Caco-2 (cell line): ENCODE results near the gene PLEKHG7. TPM values are rescaled to one million over a fixed set of nuclear protein-coding genes. Genes with fewer than 3 reads are reported as not detected.
"Not testable (repeated sequence)": the region's sequence is repeated elsewhere in the genome, so short reads cannot be mapped to it uniquely, and the experiment has no call there.

Experiments
- BruUV-seq: library from RNA; stranded (reverse); fragments of 400-500 nt; replicated peaks from 2 replicates; lab custom pipeline; 2021; lab: Mats Ljungman, UMichigan
- CTCF ChIA-PET: fragments of 300-600 bp; sonication (Branson Sonifier 250); formaldehyde crosslinking; loops from one replicate; lab custom pipeline; 2022; ENCODE audit warnings: antibody characterized with exemption; lab: Charles Lee
- POLR2A ChIA-PET: fragments of 300-600 bp; sonication (Branson Sonifier 250); formaldehyde crosslinking; loops from one replicate; lab custom pipeline; 2022; ENCODE audit warnings: antibody characterized with exemption; lab: Charles Lee
- DNase-seq, 2 experiments: peaks; one replicate each; pipeline versions ENCODE4 v3.0.0 to v3.0.0-alpha.2; 2020 to 2022
- H3K27me3 ChIP-seq: replicated peaks from 2 replicates; pipeline ENCODE4 v1.6.0; 2011; ENCODE audit warnings: low read length; ENCODE audit not compliant: control insufficient read depth, insufficient read depth
- H3K36me3 ChIP-seq: 2 replicates; pipeline ENCODE4 v1.5.1; 2011; ENCODE audit warnings: low read length; ENCODE audit not compliant: control insufficient read depth, insufficient read depth
- H3K4me1 ChIP-seq: fragments of 250-450 bp; sonication (Bioruptor Pico); 2 replicates; pipeline ENCODE4 v1.5.1; 2020; ENCODE audit warnings: mild to moderate bottlenecking
- H3K4me3 ChIP-seq: 2 replicates; pipeline ENCODE4 v1.5.1; 2011; ENCODE audit warnings: low read depth, mild to moderate bottlenecking, control low read depth, low read length
- H3K9me3 ChIP-seq: fragments of 250-450 bp; sonication (Bioruptor Pico); 2 replicates; pipeline ENCODE4 v1.5.1; 2020; ENCODE audit warnings: mild to moderate bottlenecking, moderate library complexity
- H3K27ac Mint-ChIP-seq: one replicate; pipeline ENCODE4 v1.8.0; 2022; ENCODE audit warnings: mixed read lengths; ENCODE audit not compliant: unreplicated experiment
- H3K27me3 Mint-ChIP-seq: one replicate; pipeline ENCODE4 v1.8.0; 2022; ENCODE audit warnings: mixed read lengths; ENCODE audit not compliant: insufficient read depth, unreplicated experiment
- H3K36me3 Mint-ChIP-seq: one replicate; pipeline ENCODE4 v1.8.0; 2022; ENCODE audit warnings: mild to moderate bottlenecking, mixed read lengths; ENCODE audit not compliant: insufficient read depth, unreplicated experiment
- H3K4me1 Mint-ChIP-seq: one replicate; pipeline ENCODE4 v1.8.0; 2022; ENCODE audit warnings: low read depth, mixed read lengths; ENCODE audit not compliant: unreplicated experiment
- H3K4me3 Mint-ChIP-seq: one replicate; pipeline ENCODE4 v1.8.0; 2022; ENCODE audit warnings: mild to moderate bottlenecking, moderate library complexity, mixed read lengths; ENCODE audit not compliant: unreplicated experiment
- H3K9me3 Mint-ChIP-seq: one replicate; pipeline ENCODE4 v1.8.0; 2022; ENCODE audit warnings: mixed read lengths; ENCODE audit not compliant: unreplicated experiment
- CTCF ChIP-seq, 2 experiments: fragments of 200-600 bp in 1 of 2; IDR thresholded peaks; 1 replicate in 1 of 2; 2 replicates in 1 of 2; pipeline versions ENCODE4 v1.5.1 to v1.8.0; 2011 to 2022; ENCODE audit warnings: antibody characterized with exemption in 1 of 2, control low read depth in 1 of 2, inconsistent platforms in 1 of 2, low read depth in 1 of 2, low read length in 1 of 2, mild to moderate bottlenecking in 1 of 2, moderate library complexity in 1 of 2; ENCODE audit not compliant: insufficient read depth in 1 of 2, severe bottlenecking in 1 of 2, unreplicated experiment in 1 of 2
- intact Hi-C: fragments of 100-400 bp; cut with micrococcal nuclease; formaldehyde crosslinking; loops from one replicate; pipeline ENCODE4 v1.10.0; 2022; ENCODE audit not compliant: unreplicated experiment
- total RNA-seq: library from RNA; stranded (reverse); gene quantifications from 2 replicates; pipeline ENCODE4 v1.2.3, GENCODE V29; 2022

The PLEKHG7 gene
- total RNA-seq, 1 experiment from 2014 or later = 0.23 TPM

- no peak for TF ChIP-seq CTCF (IDR thresholded peaks at IDR 0.05; ENCODE audit: insufficient read depth in 1 of 2, low read depth in 1 of 2, low read length in 1 of 2, severe bottlenecking in 1 of 2, unreplicated experiment in 1 of 2)
- Histone ChIP-seq H3K36me3 (no peaks in the 10 kb centered on the region), H3K9me3 (no peaks in the 10 kb centered on the region; the same call in 1 of the 2 replicates), H3K4me3 (no peak overlapping the region), H3K27me3 (no peaks in the 10 kb centered on the region), H3K4me1 (no peaks in the 10 kb centered on the region)
- H3K4me3 Mint-ChIP-seq = no peak overlapping the region
- H3K4me1 Mint-ChIP-seq = no peaks in the 10 kb centered on the region
- no TSS peak for BruUV-seq
- intact Hi-C loops = no loop called here
- no peaks in the 10 kb centered on the region for H3K36me3 Mint-ChIP-seq
- ChIA-PET CTCF (interaction anchor here (0.5 kb wide), 1 partner anchor 20 kb away, joined by 3 read pairs; no protein-coding TSS in a partner anchor), POLR2A (no interaction called here)
- peaks cover 3% of the 10 kb centered on the region for H3K27me3 Mint-ChIP-seq
- H3K27ac Mint-ChIP-seq = no peak overlapping the region
- DNase-seq = no peak
- H3K9me3 Mint-ChIP-seq = no peaks in the 10 kb centered on the region
Observed at GRCh38 chr12:92745856-92746550, 43.2 kb downstream of the PLEKHG7 start.

GRCh38 chr12:92747151-92747550 lies 44.4 kb downstream of the PLEKHG7 start:
- Histone ChIP-seq H3K27me3 (no peaks in the 10 kb centered on the region), H3K36me3 (no peaks in the 10 kb centered on the region), H3K9me3 (no peaks in the 10 kb centered on the region; the same call in 1 of the 2 replicates), H3K4me3 (no peak overlapping the region), H3K4me1 (no peaks in the 10 kb centered on the region)
- no TSS peak for BruUV-seq
- intact Hi-C loops = no loop called here
- no peak for TF ChIP-seq CTCF (IDR thresholded peaks at IDR 0.05; ENCODE audit: insufficient read depth in 1 of 2, low read depth in 1 of 2, low read length in 1 of 2, severe bottlenecking in 1 of 2, unreplicated experiment in 1 of 2)
- ChIA-PET CTCF (no interaction called here), POLR2A (no interaction called here)
- no peak for DNase-seq
- Mint-ChIP-seq H3K9me3 (no peaks in the 10 kb centered on the region), H3K4me3 (no peak overlapping the region), H3K36me3 (no peaks in the 10 kb centered on the region), H3K4me1 (no peaks in the 10 kb centered on the region), H3K27ac (no peak overlapping the region), H3K27me3 (peaks cover 1% of the 10 kb centered on the region)

GRCh38 chr12:92749691-92750090 lies 46.9 kb downstream of the PLEKHG7 start:
- H3K4me3 Mint-ChIP-seq, H3K4me3 ChIP-seq, H3K9me3 ChIP-seq, DNase-seq, H3K4me1 ChIP-seq, H3K4me1 Mint-ChIP-seq, H3K27me3 Mint-ChIP-seq, H3K27ac Mint-ChIP-seq, H3K9me3 Mint-ChIP-seq, H3K36me3 Mint-ChIP-seq, CTCF ChIA-PET, intact Hi-C loops, H3K27me3 ChIP-seq, BruUV-seq, POLR2A ChIA-PET, H3K36me3 ChIP-seq: not testable (repeated sequence)
